HG03469 (cell line): Measurements from ENCODE around the gene MED14.

Source experiments
- ATAC-seq: cut with Tn5 transposase; IDR thresholded peaks from one replicate; pipeline ENCODE4 v1.9.1; 2021; ENCODE audit warnings: mild to moderate bottlenecking, moderate library complexity, moderate number of reproducible peaks; ENCODE audit not compliant: unreplicated experiment

The MED14 gene

GRCh38 chrX:40729598-40730584 lies 5.5 kb downstream of the MED14 start:
- no peak for ATAC-seq

DNA sequence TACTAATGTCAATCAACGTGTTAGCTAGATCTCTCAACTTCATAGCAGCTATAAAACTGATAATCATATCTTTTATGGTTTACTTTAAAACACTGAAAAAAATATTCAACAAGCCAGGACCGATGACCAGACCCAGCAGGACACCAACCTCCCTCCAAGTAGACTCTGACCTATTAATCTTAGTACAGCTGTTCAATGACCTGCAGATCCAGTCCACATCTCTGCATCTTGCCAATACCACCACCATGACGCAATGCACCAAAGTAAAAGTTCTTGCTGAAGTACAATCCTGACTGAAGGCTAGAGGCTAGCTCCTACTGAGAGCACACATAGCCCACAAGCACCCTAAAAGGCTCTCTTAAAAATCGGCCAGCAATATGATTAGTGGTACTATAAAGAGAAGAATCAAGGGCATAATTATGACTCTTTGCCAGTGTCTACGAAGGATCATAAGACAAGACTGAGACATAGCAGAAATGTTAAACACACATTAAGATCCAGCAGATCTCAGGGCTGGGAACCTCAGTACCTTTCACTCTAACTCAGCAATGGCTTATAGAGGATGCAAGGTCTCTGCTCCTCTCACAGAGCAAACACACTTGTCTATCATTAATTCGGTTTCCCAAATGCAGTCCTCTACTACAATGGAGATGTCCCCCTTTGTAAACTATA lies 7.6 kb downstream of the MED14 start:
- no peak for ATAC-seq

DNA sequence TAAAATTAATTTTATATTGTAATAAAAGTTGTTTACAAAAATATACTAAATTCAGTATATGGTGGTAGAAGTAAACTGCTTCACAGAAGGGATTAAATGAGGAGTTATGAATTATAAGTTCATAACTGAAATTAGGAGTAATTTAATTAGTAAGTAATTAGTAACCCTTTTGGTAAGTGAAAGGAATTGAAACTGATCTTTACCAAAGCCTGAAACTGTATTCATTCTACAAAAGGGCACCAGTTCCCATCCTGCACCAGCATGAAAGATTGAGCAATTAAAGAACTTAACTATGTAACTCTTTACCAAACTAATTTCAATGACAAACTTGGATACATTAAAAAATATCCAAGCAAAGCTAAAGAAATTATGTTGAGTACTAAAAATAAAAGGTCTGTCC lies 8.2 kb downstream of the MED14 start:
- ATAC-seq, result no peak

DNA sequence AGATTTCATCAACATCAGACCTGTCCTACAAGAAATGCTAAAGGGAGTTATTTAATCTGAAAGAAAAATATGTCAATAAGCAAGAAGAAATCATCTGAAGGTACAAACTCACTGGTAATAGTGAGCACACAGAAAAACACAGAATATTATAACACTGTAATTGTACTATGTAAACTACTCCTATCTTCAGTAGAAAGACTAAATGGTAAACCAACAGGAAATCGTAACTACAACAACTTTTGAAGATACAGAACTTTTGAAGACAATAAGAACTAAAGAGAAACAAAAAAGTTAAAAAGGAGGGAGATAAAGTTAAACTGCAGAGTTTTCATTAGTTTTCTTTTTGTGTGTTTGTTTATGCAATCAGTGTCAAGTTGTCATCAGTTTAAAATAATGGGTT lies 12.4 kb downstream of the MED14 start:
- no peak for ATAC-seq

GRCh38 chrX:40721489-40722106 lies 13.7 kb downstream of the MED14 start:
- ATAC-seq, result no peak

DNA sequence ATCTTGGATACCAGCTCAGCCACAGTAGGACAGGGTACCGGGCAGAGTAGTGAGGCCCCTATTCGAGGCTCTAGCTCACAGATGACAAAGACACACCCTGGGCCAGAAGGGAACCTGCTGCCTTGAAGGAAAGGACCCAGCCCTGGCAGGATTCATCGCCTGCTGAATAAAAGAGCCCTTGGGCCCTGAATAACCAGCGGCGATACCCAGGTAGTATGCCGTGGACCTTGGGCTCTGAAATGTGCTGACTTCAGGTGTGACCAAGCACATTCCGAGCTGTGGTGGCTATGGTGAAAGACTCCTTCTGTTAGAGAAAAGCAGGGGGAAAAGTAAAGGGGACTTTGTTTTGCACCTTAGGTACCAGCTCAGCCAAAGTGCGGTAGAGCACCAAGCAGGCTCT lies 14.6 kb downstream of the MED14 start:
- ATAC-seq, result no peak

DNA sequence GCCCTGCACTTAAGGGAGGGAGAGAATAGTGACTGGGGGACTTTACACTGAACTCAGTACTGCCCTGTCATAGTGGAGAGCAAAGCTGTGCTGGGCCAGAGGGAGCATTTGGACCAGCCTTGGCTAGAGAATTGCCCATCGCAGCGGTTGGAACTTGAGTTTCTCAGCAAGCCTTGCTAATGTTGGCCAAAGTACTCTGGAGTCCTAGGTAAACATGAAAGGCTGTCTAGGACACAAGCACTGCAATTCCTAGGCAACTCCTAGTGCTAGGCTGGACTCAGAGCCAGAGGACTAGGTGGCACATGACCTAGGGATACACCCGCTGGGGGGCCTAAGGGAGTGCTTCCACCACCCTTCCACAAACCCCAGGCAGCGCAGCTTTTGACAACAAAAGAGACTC lies 15.0 kb downstream of the MED14 start:
- ATAC-seq, result no peak

DNA sequence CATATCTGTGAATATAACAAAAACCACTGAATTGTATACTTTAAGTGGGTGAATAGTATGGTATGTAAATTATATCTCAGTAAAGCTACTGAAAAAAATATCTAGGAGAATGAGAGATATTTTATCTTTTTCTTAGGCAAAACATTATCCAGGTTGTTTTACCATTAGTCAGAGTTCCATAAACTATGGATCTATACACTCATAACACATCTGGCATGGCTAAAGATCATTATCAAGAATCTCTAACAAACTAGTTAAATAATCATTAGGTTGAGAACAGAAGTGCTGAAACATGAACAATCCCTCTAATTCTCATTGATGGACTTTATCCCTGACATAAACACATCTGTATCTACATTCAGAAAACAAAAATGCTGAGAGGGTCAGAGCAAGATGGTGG lies 15.6 kb downstream of the MED14 start:
- no peak for ATAC-seq

GRCh38 chrX:40719218-40719617 lies 16.1 kb downstream of the MED14 start:
- no peak for ATAC-seq

DNA sequence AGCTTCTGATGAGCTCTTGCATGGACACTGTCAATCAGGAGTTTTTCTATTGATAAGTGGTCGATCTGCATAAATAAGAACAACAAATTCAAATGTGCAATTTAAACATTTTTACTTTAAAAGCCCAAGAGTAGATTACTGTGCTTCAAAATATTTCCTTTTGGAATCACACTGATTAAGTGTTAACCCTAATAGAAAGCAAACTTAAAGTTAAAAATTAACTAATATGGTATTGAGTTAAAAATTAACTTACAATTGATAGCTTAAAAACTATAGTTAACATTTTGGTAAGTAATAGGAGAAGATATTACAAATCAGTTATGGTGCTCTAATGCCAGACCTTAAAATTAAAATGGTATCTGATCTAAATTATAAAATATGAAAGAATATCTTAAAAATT lies 25.9 kb downstream of the MED14 start:
- ATAC-seq, result no peak

- no peak for ATAC-seq
Observed at GRCh38 chrX:40705658-40706312, 29.6 kb downstream of the MED14 start.

DNA sequence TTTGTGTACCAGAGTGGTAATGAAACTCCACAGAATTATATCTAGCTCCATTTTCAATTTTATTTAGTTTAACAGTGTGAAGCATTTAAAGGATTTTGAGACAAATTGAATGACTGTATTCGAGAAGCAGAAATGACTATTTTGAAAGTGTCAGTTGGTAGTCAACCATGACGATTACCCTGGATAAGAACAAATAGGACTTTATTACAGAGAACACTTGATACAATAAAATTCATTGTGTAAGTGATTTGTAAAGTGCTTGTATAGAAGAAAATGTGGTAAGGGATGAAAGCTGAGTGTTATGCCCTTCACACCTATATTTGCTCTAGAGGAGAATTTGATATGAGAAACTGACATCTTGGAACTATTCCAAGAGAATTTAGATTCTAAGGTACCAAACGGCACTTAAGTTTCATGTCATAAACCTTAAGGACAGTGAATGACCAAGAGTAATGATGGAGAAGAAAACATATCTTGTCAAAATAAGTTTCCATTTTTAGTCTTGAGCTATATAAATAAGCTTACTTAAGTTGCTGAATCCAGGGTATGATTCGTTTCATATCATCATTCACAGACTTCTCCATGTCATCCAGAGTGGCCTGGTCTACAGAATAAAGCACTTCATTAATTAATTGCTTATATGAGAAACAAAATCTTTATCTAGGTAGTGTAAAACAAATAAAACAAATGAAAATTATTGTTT lies 34.6 kb downstream of the MED14 start:
- no peak for ATAC-seq

DNA sequence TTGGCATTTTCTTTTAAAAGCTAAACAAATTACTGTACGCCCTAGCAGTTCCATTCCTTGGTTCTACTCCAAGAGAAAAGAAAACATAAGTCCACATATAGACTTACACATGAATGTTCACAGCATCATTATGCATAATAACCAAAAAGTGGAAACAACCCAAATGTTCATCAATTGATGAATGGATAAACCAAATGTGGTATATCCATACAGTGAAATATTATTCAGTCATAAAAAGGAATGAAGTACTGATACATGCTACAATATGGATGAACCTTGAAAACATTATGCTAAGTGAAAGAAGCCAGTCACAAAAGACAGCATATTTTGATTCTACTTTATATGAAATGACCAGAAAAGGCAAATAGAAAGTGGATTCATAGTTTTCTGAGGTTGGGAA lies 36.5 kb downstream of the MED14 start:
- ATAC-seq, result no peak

DNA sequence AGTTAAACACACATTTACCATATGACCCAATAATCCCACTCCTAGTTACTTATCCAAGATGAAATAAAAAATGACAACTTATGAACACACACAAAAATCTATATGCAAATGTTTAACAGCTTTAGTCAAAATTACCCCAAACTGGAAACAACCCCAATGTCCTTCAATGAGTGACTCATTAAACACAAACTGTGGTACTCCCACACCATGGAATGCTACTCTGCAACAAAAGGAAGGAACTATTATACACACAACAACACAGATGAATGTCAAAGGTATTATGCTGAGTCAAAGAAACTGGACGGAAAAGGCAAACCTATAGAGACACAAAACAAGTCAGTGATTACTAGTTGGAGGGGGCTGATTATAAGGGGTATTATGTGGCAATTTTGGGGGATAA lies 40.5 kb downstream of the MED14 start:
- no peak for ATAC-seq

- ATAC-seq, result no peak
Observed at GRCh38 chrX:40688929-40689328, 46.4 kb downstream of the MED14 start.

GRCh38 chrX:40687169-40687568 lies 48.2 kb downstream of the MED14 start:
- no peak for ATAC-seq

DNA sequence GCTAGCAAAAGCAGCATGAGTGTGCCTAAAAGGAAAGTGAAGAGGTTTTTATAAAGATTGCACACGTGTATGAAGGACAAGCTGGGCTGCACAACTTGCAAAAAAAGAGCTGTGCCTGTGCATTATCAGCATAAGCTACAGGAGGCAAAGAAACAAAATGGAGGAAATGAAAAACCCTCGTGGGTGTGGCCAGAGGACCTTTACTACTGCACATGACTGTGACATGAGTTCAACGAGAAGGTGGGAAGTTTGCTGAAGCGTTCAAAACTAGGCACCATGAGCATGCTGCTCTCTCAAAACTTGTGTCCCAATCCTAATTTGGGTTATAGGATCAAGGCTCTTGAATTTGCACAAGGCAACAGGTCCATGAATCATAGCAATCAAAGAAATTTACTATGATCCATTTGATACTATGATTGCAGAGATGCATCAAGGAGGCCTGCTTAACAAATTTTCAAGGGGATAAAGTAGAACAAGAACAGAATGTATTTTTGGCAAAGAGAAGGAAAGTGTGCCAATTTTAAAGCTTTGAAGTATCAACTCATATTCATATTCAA lies 49.9 kb downstream of the MED14 start:
- no peak for ATAC-seq

DNA sequence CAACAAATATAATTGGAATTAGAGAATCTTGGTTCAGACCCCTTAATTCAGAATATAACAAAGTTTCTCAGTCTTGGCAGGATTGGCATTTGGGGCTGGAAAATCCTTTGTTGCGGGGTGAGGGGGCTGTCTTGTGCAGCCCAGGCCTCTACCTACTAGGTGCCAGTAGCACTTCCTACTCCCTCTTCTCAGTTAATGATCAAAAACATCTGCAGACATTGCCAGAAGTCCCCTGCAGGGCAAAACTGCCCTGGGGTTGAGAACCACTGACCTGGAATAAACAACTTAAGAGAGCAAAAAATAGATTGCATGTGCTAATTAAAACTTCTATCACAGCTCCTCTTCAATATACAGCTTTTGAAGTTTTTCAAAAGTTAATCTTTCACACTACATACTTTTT lies 51.2 kb downstream of the MED14 start:
- ATAC-seq, result no peak

DNA sequence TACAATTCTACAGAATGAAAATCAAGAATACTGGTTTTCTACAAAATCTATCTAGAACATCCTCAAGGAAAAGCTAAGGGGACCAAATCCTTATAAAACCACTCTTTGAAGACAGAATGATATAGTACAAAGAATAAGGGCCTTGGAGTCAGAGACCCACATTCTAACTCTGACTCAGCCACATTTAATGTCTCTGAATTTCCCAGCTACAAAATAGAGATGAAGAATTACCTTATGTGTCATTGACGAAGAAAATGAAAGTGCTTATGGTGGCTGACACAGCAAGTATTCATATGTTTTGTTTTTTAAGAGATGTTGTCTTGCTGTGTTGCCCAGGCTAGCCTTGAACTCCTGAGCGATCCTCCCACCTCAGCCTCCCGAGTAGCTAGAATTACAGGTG lies 52.1 kb downstream of the MED14 start:
- no peak for ATAC-seq

- no peak for ATAC-seq
Observed at GRCh38 chrX:40671126-40671525, 64.2 kb downstream of the MED14 start.
